ENCODE measurements around the gene KRT9.

DNA sequence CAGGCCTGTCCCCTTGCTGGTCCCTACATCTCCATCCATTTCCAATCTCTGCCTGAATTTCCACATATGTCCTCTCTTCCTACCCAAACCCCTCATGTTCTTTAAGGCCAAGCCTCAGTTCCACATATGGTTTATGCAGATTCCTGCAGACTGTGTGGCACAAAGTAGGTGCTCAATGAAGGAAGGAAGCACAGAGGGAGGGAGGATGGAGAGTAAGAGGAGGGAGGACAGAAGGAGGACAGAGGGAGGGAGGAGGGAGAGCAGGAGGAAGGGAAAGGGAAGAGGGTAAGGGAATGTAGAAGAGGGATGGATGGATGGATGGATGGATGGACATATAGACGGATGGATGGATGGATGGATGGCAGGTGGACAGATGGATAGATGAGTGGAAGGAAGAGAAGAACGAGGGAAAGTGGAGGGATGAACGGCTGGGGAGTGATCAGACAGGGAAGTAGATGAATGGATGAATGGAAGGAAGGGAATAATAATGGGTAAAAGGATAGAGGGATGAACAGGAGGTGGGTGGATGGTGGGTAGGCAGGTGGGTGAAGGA, 22.6 kb upstream of the KRT9 start:
- TF ChIP-seq POLR2A (IDR thresholded peaks at IDR 0.05; ENCODE audit: borderline replicate concordance, extremely low read depth, insufficient read depth, insufficient read length) (no peak), YY1 (IDR thresholded peaks at IDR 0.05; ENCODE audit: extremely low read depth, insufficient replicate concordance, low read depth, low read length) (no peak), JUND (IDR thresholded peaks at IDR 0.05) (no peak)
- TF ChIP-seq, protein P1, sequence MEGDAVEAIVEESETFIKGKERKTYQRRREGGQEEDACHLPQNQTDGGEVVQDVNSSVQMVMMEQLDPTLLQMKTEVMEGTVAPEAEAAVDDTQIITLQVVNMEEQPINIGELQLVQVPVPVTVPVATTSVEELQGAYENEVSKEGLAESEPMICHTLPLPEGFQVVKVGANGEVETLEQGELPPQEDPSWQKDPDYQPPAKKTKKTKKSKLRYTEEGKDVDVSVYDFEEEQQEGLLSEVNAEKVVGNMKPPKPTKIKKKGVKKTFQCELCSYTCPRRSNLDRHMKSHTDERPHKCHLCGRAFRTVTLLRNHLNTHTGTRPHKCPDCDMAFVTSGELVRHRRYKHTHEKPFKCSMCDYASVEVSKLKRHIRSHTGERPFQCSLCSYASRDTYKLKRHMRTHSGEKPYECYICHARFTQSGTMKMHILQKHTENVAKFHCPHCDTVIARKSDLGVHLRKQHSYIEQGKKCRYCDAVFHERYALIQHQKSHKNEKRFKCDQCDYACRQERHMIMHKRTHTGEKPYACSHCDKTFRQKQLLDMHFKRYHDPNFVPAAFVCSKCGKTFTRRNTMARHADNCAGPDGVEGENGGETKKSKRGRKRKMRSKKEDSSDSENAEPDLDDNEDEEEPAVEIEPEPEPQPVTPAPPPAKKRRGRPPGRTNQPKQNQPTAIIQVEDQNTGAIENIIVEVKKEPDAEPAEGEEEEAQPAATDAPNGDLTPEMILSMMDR (IDR thresholded peaks at IDR 0.05 in 2 of 3, conservative IDR thresholded peaks at IDR 0.05 in 1 of 3; ENCODE audit: borderline replicate concordance in 1 of 3, insufficient read depth in 1 of 3, low read depth in 2 of 3, low read length in 2 of 3): no peak
